GM12878 (cell line): ENCODE measurements around the gene SH2D3A. TPM values are rescaled to one million over a fixed set of nuclear protein-coding genes. Genes with fewer than 3 reads are reported as not detected.

Source experiments
- ATF7 ChIP-seq: fragments of 450-650 bp; IDR thresholded peaks from 2 replicates; pipeline ENCODE4 v1.6.1; 2016; ENCODE audit warnings: low read depth, mild to moderate bottlenecking
- BHLHE40 ChIP-seq, 2 experiments: fragments of 450-650 bp in 1 of 2; IDR thresholded peaks; 2 replicates each; pipeline ENCODE4 v1.6.1; 2011 to 2017; ENCODE audit warnings: low read depth in 2 of 2, borderline replicate concordance in 1 of 2, improper control_type of control experiment in 1 of 2, low read length in 1 of 2, mild to moderate bottlenecking in 1 of 2
- E4F1 ChIP-seq: fragments of 450-650 bp; IDR thresholded peaks from 2 replicates; pipeline ENCODE4 v1.6.1; 2018; ENCODE audit warnings: borderline replicate concordance, mild to moderate bottlenecking; ENCODE audit not compliant: partially characterized antibody
- ETV6 ChIP-seq, 2 experiments: fragments of 450-650 bp in 1 of 2; IDR thresholded peaks in 1 of 2; conservative IDR thresholded peaks in 1 of 2; 2 replicates each; pipeline ENCODE4 v1.6.1; 2014; ENCODE audit warnings: antibody characterized with exemption in 1 of 2, borderline replicate concordance in 1 of 2, low read depth in 1 of 2, mild to moderate bottlenecking in 1 of 2, moderate library complexity in 1 of 2
- EZH2 ChIP-seq: IDR thresholded peaks from 2 replicates; pipeline ENCODE4 v1.6.1; 2012; ENCODE audit warnings: low read depth, mild to moderate bottlenecking, control low read depth, inconsistent platforms, low read length, borderline replicate concordance; ENCODE audit not compliant: control insufficient read depth
- IKZF1 ChIP-seq: fragments of 450-650 bp; conservative IDR thresholded peaks from 2 replicates; pipeline ENCODE4 v1.6.1; 2017; ENCODE audit warnings: antibody characterized with exemption, mild to moderate bottlenecking
- PRDM15 ChIP-seq: fragments of 450-650 bp; formaldehyde crosslinking; IDR thresholded peaks from 2 replicates; pipeline ENCODE4 v1.4.0; 2020; ENCODE audit warnings: mild to moderate bottlenecking, moderate library complexity
- REST ChIP-seq: IDR thresholded peaks from 2 replicates; pipeline ENCODE4 v1.6.1; 2012; ENCODE audit warnings: mild to moderate bottlenecking, low read depth, low read length
- RFX5 ChIP-seq: IDR thresholded peaks from 2 replicates; pipeline ENCODE4 v1.6.1; 2011; ENCODE audit warnings: low read depth, low read length, improper control_type of control experiment
- SMARCA5 ChIP-seq: fragments of 450-650 bp; IDR thresholded peaks from 2 replicates; pipeline ENCODE4 v1.6.1; 2017; ENCODE audit warnings: mild to moderate bottlenecking
- TARDBP ChIP-seq: IDR thresholded peaks from 2 replicates; pipeline ENCODE4 v1.6.1; 2016; ENCODE audit warnings: borderline replicate concordance
- YBX1 ChIP-seq: fragments of 450-650 bp; IDR thresholded peaks from 2 replicates; pipeline ENCODE4 v1.6.1; 2016; ENCODE audit warnings: antibody characterized with exemption
- ZNF592 ChIP-seq: fragments of 450-650 bp; IDR thresholded peaks from 2 replicates; pipeline ENCODE4 v1.6.1; 2017; ENCODE audit warnings: mild to moderate bottlenecking, moderate library complexity
- ZZZ3 ChIP-seq: IDR thresholded peaks from 2 replicates; pipeline ENCODE4 v1.6.1; 2011; ENCODE audit warnings: low read depth; ENCODE audit not compliant: control insufficient read depth, insufficient read length
- polyA plus RNA-seq, 11 experiments: library from polyadenylated mRNA; depleted of rRNA in 4 of 11; unstranded in 6 of 11; stranded (reverse) in 5 of 11; fragments of >200 nt; fragmentation: Nextera tagmentation in 4 of 11; fragmentation: Illumina TruSeq in 1 of 11; extraction: Ambion mirVana in 4 of 11; extraction: Trizol in 1 of 11; gene quantifications; 1 replicate in 1 of 11; 2 replicates in 10 of 11; pipeline versions ENCODE4 v1.2.1 to v1.2.3, GENCODE V29; 2011 to 2016; ENCODE audit warnings: inconsistent platforms in 2 of 11, missing spikeins in 2 of 11, low read depth in 1 of 11
- total RNA-seq, 4 experiments: library from RNA; depleted of rRNA in 3 of 4; stranded (reverse); fragments of >200 nt in 3 of 4; fragmentation: Illumina TruSeq in 1 of 4; extraction: Trizol in 1 of 4; gene quantifications; 2 replicates each; pipeline versions ENCODE4 v1.2.1 to v1.2.3, GENCODE V29; 2013 to 2021

SH2D3A gene
- total and polyA plus RNA-seq, 10 of the 15 experiments (the other 5 are each of a cell fraction or from before 2014, with no cell fraction given) = 0.77 to 24.4 (median 9.5) TPM

- TF ChIP-seq REST (no peak), BHLHE40 (IDR thresholded peaks at IDR 0.05; ENCODE audit: borderline replicate concordance in 1 of 2, low read depth in 2 of 2, low read length in 1 of 2) (no peak), ETV6 (conservative IDR thresholded peaks at IDR 0.05 in 1 of 2, IDR thresholded peaks at IDR 0.05 in 1 of 2; ENCODE audit: borderline replicate concordance in 1 of 2, low read depth in 1 of 2) (no peak), ATF7 (no peak), RFX5 (no peak), YBX1 (no peak), IKZF1 (no peak), EZH2 (no peak), E4F1 (no peak), ZNF592 (no peak), SMARCA5 (no peak), PRDM15 (CRISPR knock-in tag) (no peak), TARDBP (no peak), ZZZ3 (no peak)
These were observed 33.0 kb downstream of the SH2D3A start (continued) for GRCh38 chr19:6734096-6734696.
